Right atrium auricular region (tissue), 2 donors: ENCODE measurements around the gene ACAP3. TPM values are rescaled to one million over a fixed set of nuclear protein-coding genes. Genes with fewer than 3 reads are reported as not detected.

ENCODE experiments used
- DNase-seq: peaks from one replicate; pipeline ENCODE4 v3.0.0-alpha.2; 2019; ENCODE audit warnings: low spot score
- H3K27ac ChIP-seq, 2 donors: fragments of 200-600 bp; sonication (generic); 1 replicate in 1 of 2; 2 replicates in 1 of 2; pipeline ENCODE4 v1.5.1; 2016 to 2019
- H3K27me3 ChIP-seq, 2 donors: fragments of 200-600 bp; sonication (generic); one replicate each; pipeline versions ENCODE4 v1.5.1 to v1.6.0; 2017 to 2019
- H3K36me3 ChIP-seq: fragments of 200-600 bp; sonication (generic); one replicate; pipeline ENCODE4 v1.5.1; 2016
- H3K4me1 ChIP-seq, 2 donors: fragments of 200-600 bp; sonication (generic); one replicate each; pipeline versions ENCODE4 v1.5.1 to v1.6.0; 2017 to 2019
- H3K4me3 ChIP-seq, 2 donors: fragments of 200-600 bp; sonication (generic); 1 replicate in 1 of 2; 2 replicates in 1 of 2; pipeline ENCODE4 v1.5.1; 2017 to 2019; ENCODE audit warnings: mild to moderate bottlenecking in 1 of 2, moderate library complexity in 1 of 2
- H3K9me3 ChIP-seq, 2 donors: fragments of 200-600 bp; sonication (generic); one replicate each; pipeline ENCODE4 v1.5.1; 2019
- total RNA-seq, 2 donors: library from RNA; depleted of rRNA; stranded (reverse); fragments of >200 nt; gene quantifications; one replicate each; pipeline ENCODE4 v1.1.0, GENCODE V29; 2016
- TF ChIP-seq, protein P1 (sequence below), 2 donors: fragments of 200-600 bp; sonication (generic); IDR thresholded peaks; one replicate each; pipeline ENCODE4 v1.5.1; 2019; ENCODE audit warnings: antibody characterized with exemption in 2 of 2

Gene ACAP3
- total RNA-seq, 2 donors from 2014 or later = 19.5 to 20.4 TPM

DNA sequence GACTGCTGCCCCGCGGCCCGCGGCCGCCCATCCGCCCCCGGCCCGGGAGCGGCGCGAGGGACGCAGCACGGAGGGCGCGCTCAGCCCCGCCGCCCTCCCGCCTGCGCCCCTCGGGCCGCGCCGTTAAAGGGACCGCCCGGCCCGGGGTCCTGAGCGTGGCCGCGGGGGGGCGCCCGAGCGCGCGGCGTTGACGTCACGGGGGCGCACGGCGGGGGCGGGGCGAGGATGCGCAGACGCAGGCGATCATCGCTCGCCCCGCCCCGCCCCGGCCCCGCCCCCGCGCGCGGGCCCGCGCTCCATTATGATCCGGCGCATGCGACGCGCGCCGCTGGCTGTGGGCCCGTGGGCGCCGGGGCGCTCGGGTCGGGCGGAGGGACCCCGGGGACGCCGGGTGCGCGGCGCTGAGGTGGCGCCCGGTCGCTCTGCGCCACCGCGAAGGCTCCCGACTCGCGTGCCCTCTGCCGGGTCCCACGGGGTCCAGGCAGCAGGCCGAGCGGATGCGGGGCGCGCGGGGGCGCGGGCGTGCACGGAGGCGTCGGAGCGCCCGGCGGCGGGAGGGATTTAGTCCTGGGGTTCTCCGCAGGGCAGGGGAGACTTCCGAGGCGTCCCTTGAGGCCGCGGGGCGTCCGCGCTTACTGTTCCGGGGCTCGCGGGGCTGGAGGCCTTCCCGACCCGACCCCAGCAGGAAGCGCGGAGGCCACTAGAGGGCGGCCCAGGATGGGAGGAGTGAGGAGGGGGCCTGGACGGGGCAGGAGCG, 41.7 kb upstream of the ACAP3 start, which contains the start of gene DVL1:
Gene DVL1, minus strand, starts transcription at position 163 of the 757 bp plus-strand sequence. CDS start 353 bp downstream, outside the sequence.
- Histone ChIP-seq H3K9me3 (no peaks in the 10 kb centered on the region), H3K27me3 (peaks cover 6 to 9% of the 10 kb centered on the region in 2 donors), H3K36me3 (peaks cover 6% of the 10 kb centered on the region), H3K4me1 (peaks cover 0 to 75% of the 10 kb centered on the region in 2 donors), H3K27ac (peak within 1 kb of the TSS; percentile 85 to 92), H3K4me3 (peak within 1 kb of the TSS; percentile 77 to 78)
- TF ChIP-seq, protein P1, sequence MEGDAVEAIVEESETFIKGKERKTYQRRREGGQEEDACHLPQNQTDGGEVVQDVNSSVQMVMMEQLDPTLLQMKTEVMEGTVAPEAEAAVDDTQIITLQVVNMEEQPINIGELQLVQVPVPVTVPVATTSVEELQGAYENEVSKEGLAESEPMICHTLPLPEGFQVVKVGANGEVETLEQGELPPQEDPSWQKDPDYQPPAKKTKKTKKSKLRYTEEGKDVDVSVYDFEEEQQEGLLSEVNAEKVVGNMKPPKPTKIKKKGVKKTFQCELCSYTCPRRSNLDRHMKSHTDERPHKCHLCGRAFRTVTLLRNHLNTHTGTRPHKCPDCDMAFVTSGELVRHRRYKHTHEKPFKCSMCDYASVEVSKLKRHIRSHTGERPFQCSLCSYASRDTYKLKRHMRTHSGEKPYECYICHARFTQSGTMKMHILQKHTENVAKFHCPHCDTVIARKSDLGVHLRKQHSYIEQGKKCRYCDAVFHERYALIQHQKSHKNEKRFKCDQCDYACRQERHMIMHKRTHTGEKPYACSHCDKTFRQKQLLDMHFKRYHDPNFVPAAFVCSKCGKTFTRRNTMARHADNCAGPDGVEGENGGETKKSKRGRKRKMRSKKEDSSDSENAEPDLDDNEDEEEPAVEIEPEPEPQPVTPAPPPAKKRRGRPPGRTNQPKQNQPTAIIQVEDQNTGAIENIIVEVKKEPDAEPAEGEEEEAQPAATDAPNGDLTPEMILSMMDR (IDR thresholded peaks at IDR 0.05) = peak in 1 of 2 donors; percentile 67
- DNase-seq = no peak

DNA sequence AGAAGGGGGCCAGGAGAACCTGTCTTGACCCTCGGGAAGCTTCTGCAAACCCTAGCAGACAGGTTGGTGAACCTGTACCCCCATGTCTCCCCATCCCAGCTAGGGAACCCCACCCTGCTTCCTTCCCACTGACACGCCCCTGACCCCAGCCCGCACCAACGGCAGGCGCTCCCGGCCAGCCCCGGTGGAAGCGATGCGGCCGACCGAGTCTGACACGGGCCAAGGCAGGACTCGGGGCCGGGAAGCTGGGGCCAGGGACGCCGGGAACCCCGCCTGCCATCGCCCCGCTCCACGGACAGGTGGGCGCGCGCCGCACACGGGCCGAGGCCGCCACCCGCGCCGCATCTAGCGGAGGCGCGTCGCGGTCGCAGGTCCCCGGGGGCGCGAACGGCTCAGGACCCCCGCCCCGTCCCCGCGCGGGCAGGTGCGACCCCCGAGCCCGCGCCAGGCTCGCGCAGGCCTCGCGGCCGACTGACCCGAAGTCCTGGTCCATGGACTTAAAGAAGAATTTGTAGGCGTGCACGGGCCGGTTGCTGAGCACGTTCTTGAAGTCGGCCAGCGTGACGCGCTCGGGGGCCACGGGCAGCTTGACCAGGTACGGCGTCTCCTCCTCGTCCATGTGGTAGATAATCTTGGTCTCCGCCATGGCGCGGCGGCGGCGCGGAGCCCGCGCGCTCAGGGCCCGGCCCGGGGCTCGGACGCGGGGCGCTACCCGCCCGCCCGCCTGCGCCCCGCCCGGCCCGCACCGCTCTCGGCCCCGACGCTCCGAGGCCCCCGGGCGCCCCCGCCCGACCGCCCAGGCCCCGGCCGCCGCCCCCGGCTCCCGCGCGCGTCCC, 40.9 kb upstream of the ACAP3 start:
- H3K27me3 ChIP-seq = peaks cover 0 to 1% of the 10 kb centered on the region in 2 donors
- H3K4me3 ChIP-seq = peak overlapping the region; percentile 57 to 60
- TF ChIP-seq, protein P1 (IDR thresholded peaks at IDR 0.05) = no peak
- peak overlapping the region; percentile 63 to 80 for H3K27ac ChIP-seq
- no peaks in the 10 kb centered on the region for H3K36me3 ChIP-seq
- no peaks in the 10 kb centered on the region for H3K9me3 ChIP-seq
- peaks cover 0 to 71% of the 10 kb centered on the region in 2 donors for H3K4me1 ChIP-seq
- no peak for DNase-seq

DNA sequence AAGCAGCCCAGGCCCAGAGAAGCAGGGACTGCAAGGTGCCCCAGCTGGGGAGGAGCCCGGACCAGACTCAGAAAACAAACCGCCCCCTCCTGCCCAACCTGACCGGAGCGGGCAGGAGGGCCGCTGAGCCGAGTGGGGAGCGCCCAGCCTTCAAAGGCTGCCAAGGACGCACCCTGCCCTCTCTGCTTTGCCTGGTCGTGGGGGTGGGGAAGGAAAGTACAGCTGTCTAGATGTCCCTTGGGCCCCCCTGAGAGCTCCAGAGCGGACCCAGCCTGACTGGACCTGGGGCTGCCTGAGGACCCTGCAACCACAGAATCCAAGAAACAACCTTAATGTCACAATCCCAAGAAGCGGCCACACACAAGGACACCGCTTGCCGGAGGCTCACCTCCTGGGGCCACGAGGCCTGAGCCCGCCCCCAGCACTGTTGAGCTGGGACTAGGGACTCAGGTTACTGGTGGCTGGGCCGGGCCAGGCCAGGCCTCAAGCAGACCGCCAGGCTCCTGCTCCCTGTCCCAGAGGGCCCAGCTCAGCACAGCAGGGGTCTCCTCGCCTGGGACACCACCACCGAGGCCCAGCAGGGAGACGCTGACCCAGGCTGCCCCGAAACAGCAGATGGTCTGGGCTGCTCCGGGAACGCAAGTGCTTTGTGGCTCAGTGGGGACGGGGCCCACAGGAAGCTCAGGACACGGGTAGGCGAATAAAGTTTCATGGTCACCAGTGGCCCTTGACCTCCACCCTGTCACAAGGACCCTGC, 40.1 kb upstream of the ACAP3 start:
- DNase-seq = no peak
- TF ChIP-seq, protein P1 (IDR thresholded peaks at IDR 0.05) = no peak
- H3K9me3 ChIP-seq = no peaks in the 10 kb centered on the region
- no peaks in the 10 kb centered on the region for H3K36me3 ChIP-seq
- H3K27me3 ChIP-seq = no peaks in the 10 kb centered on the region
- peak overlapping the region; percentile 57 to 60 for H3K4me3 ChIP-seq
- H3K27ac ChIP-seq = peak overlapping the region; percentile 63 to 80
- peaks cover 0 to 63% of the 10 kb centered on the region in 2 donors for H3K4me1 ChIP-seq

DNA sequence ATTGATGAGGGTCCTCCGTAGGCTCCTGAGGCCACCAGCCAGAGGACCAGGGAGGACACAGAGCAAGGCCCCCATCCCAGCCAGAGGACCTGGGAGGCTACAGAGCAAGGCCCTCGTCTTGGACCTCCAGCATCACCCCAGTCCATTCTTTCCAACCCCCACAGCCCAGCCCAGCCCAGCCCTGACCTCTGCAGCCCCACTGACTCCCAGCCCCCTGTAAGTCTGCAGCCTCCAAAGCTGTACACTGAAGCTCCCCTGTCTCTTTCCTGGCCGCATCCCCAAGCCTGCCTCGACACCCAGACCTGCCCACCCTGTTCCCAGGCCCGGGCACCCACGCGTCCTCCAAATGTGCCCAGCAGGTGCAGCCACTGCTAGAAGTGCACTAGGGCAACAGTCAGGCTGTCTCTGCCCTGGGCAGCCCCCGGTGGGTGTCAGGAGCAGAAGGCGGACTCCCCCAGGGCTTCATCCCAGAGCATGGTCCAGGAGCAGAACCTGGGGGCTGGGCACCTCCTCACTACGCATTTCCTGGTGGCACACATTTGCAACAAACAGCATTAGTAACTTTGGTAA, 39.4 kb upstream of the ACAP3 start:
- TF ChIP-seq, protein P1 (IDR thresholded peaks at IDR 0.05) = no peak
- no peak for DNase-seq
- peak overlapping the region; percentile 63 to 80 for H3K27ac ChIP-seq
- H3K36me3 ChIP-seq = no peaks in the 10 kb centered on the region
- peak overlapping the region; percentile 57 to 60 for H3K4me3 ChIP-seq
- no peaks in the 10 kb centered on the region for H3K9me3 ChIP-seq
- peaks cover 0 to 56% of the 10 kb centered on the region in 2 donors for H3K4me1 ChIP-seq
- no peaks in the 10 kb centered on the region for H3K27me3 ChIP-seq

DNA sequence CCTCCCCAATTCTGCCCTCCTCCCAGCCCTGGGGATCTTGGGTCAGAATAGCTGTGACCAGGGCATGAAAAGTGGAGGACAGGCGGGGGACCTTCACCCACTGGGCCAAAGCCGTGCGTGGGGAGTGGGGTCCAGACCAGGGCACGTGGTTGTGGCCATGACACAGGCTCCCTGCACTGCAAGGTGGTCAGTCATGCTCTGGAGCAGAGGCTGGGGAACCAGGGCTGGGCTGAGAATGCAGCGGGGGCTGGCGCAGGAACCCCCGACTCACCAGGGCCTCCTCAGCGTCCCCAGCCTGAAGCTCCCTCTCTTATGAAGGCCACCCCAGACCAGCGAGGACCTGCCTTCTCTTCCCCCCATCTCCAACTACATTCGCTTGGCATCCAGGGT, 38.8 kb upstream of the ACAP3 start:
- Histone ChIP-seq H3K4me3 (no peak overlapping the region), H3K27ac (peak overlapping the region in 1 of 2 donors; percentile 80), H3K36me3 (no peaks in the 10 kb centered on the region), H3K27me3 (no peaks in the 10 kb centered on the region), H3K9me3 (no peaks in the 10 kb centered on the region), H3K4me1 (peaks cover 0 to 49% of the 10 kb centered on the region in 2 donors)
- TF ChIP-seq, protein P1 (IDR thresholded peaks at IDR 0.05) = no peak
- no peak for DNase-seq
